OCI-LY1 (cell line): ENCODE measurements around the gene SLC6A9.

Source experiments
- H2AFZ ChIP-seq: fragments of 200-600 bp; sonication (generic), shearing (Covaris generic); 2 replicates; pipeline ENCODE4 v1.6.0; 2014; ENCODE audit warnings: antibody characterized with exemption, mild to moderate bottlenecking, low read length
- H3F3A ChIP-seq: fragments of 200-600 bp; sonication (generic), shearing (Covaris generic); 2 replicates; pipeline ENCODE4 v1.6.0; 2014; ENCODE audit warnings: mild to moderate bottlenecking, antibody characterized with exemption, low read length, moderate library complexity; ENCODE audit not compliant: insufficient read depth
- H3K27ac ChIP-seq: fragments of 200-600 bp; sonication (generic); 2 replicates; pipeline ENCODE4 v1.5.1; 2014; ENCODE audit warnings: low read length, mixed run types, mild to moderate bottlenecking, low read depth; ENCODE audit not compliant: poor library complexity, severe bottlenecking
- H3K27me3 ChIP-seq: fragments of 200-600 bp; sonication (generic); 2 replicates; pipeline ENCODE4 v1.6.0; 2014; ENCODE audit warnings: antibody characterized with exemption, mild to moderate bottlenecking, low read length, moderate library complexity; ENCODE audit not compliant: insufficient read depth
- H3K36me3 ChIP-seq: fragments of 200-600 bp; sonication (generic); 2 replicates; pipeline ENCODE4 v1.6.1; 2014; ENCODE audit warnings: mild to moderate bottlenecking, antibody characterized with exemption, low read length, moderate library complexity, mixed read lengths; ENCODE audit not compliant: insufficient read depth
- H3K4me1 ChIP-seq: fragments of 200-600 bp; sonication (generic); 2 replicates; pipeline ENCODE4 v1.5.1; 2014; ENCODE audit warnings: mild to moderate bottlenecking, low read length, moderate library complexity; ENCODE audit not compliant: insufficient read depth, severe bottlenecking
- H3K4me2 ChIP-seq: fragments of 200-600 bp; sonication (generic), shearing (Covaris generic); 2 replicates; pipeline ENCODE4 v1.6.1; 2014; ENCODE audit warnings: low read length
- H3K4me3 ChIP-seq: fragments of 200-600 bp; sonication (generic); 2 replicates; pipeline ENCODE4 v1.5.1; 2014; ENCODE audit warnings: low read length, low read depth, mild to moderate bottlenecking, mixed read lengths; ENCODE audit not compliant: poor library complexity, severe bottlenecking
- H3K79me2 ChIP-seq: fragments of 200-600 bp; shearing (Covaris generic); 2 replicates; pipeline ENCODE4 v1.6.1; 2016; ENCODE audit warnings: mixed run types, low read length, mixed read lengths; ENCODE audit not compliant: insufficient read depth
- H3K9ac ChIP-seq: fragments of 200-600 bp; sonication (generic), shearing (Covaris generic); 2 replicates; pipeline ENCODE4 v1.6.1; 2014; ENCODE audit warnings: mild to moderate bottlenecking, low read length, mixed read lengths
- H3K9me2 ChIP-seq: fragments of 200-600 bp; sonication (generic), shearing (Covaris generic); 2 replicates; pipeline ENCODE4 v1.6.1; 2014; ENCODE audit warnings: low read depth, mild to moderate bottlenecking, low read length, mixed read lengths
- H3K9me3 ChIP-seq: fragments of 200-600 bp; shearing (Covaris generic); 2 replicates; pipeline ENCODE4 v1.6.1; 2014; ENCODE audit warnings: low read length, mixed read lengths
- H4K20me1 ChIP-seq: fragments of 200-600 bp; sonication (generic), shearing (Covaris generic); 2 replicates; pipeline ENCODE4 v1.6.0; 2016; ENCODE audit warnings: mild to moderate bottlenecking, low read length; ENCODE audit not compliant: insufficient read depth
- EZH2 ChIP-seq: fragments of 200-600 bp; sonication (generic), shearing (Covaris generic); IDR thresholded peaks from 2 replicates; pipeline ENCODE4 v1.8.0; 2017; ENCODE audit warnings: borderline replicate concordance, mixed run types, mild to moderate bottlenecking, antibody characterized with exemption, low read length, moderate library complexity, mixed read lengths
- TF ChIP-seq, protein P1 (sequence below): fragments of 200-600 bp; sonication (generic), shearing (Covaris generic); IDR thresholded peaks from 2 replicates; pipeline ENCODE4 v1.5.1; 2017; ENCODE audit warnings: mild to moderate bottlenecking, antibody characterized with exemption, low read length, moderate library complexity, mixed read lengths

SLC6A9 gene

DNA sequence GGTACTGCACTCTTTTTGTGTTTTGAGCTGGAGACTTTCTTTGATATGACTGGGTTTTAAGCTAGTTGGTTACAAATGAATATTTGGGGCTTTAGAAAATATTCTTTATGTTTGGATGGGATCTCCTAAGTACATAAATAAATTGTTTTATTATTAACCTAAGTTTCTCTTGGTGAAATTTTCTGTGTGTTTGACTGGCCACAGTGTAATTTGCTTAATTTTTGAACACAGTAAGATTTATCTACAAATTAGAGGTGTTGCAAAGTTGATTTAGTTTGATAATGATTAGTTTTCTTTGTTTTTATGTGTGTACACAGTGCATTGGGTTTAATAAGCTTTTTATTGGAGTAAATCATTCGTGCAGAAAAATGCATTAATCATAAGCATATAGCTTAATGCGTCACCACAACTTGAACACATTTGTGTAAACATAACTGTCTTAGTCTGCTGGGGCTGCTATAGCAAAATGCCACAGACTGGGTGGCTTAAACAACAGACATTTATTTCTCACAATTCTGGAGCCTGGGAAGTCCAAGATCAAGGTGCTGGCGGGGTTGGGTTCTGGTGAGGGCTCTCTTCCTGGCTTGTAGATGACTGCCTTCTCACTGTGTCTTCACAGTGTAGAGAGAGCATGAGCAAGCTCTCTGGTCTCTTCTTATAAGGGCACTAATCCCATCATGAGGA, 17.4 kb upstream of the SLC6A9 start:
- H3K4me1 ChIP-seq, result no peaks in the 10 kb centered on the region

DNA sequence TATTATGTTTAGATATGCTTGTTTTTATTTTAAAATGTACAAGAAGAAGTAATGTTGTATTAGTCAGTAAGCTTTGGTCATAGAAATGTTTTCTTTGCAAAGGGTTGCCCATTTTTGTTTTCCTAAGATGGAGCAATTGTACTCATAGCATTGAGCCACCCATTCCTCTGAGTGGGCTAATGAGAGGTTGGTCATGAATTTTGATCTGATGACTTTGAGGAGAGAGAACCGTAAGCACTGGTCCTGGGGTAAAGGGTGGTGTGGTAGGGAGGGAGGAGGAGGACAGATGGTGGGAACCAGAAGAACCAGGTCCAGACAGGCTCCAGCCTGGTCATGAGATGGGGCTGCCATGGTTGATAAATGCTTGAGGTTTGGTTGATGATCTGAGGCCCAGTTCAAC, 15.9 kb upstream of the SLC6A9 start:
- H3K79me2 ChIP-seq, result no peaks in the 10 kb centered on the region
- no peak overlapping the region for H2AFZ ChIP-seq
- H3K9me3 ChIP-seq, result no peaks in the 10 kb centered on the region
- no peaks in the 10 kb centered on the region for H3K4me1 ChIP-seq
- no peak overlapping the region; the same call in 1 of the 2 replicates for H3K4me2 ChIP-seq
- H3K27ac ChIP-seq, result no peak overlapping the region
- no peaks in the 10 kb centered on the region for H3K36me3 ChIP-seq
- TF ChIP-seq EZH2, result no peak
- TF ChIP-seq, protein P1, sequence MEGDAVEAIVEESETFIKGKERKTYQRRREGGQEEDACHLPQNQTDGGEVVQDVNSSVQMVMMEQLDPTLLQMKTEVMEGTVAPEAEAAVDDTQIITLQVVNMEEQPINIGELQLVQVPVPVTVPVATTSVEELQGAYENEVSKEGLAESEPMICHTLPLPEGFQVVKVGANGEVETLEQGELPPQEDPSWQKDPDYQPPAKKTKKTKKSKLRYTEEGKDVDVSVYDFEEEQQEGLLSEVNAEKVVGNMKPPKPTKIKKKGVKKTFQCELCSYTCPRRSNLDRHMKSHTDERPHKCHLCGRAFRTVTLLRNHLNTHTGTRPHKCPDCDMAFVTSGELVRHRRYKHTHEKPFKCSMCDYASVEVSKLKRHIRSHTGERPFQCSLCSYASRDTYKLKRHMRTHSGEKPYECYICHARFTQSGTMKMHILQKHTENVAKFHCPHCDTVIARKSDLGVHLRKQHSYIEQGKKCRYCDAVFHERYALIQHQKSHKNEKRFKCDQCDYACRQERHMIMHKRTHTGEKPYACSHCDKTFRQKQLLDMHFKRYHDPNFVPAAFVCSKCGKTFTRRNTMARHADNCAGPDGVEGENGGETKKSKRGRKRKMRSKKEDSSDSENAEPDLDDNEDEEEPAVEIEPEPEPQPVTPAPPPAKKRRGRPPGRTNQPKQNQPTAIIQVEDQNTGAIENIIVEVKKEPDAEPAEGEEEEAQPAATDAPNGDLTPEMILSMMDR, result no peak
- no peaks in the 10 kb centered on the region for H3K9me2 ChIP-seq
- H3K4me3 ChIP-seq, result no peak overlapping the region
- H3K27me3 ChIP-seq, result no peaks in the 10 kb centered on the region
- no peaks in the 10 kb centered on the region for H4K20me1 ChIP-seq
- H3K9ac ChIP-seq, result no peak overlapping the region
- no peaks in the 10 kb centered on the region for H3F3A ChIP-seq

More for the DNA sequence above, 17.4 kb upstream of the SLC6A9 start:
- H3F3A ChIP-seq, result no peaks in the 10 kb centered on the region
- H3K36me3 ChIP-seq, result no peaks in the 10 kb centered on the region
- H3K4me2 ChIP-seq, result no peak overlapping the region
- no peaks in the 10 kb centered on the region for H3K79me2 ChIP-seq
- no peak overlapping the region for H3K4me3 ChIP-seq
- no peaks in the 10 kb centered on the region for H3K9me3 ChIP-seq
- no peak for TF ChIP-seq EZH2
- TF ChIP-seq, protein P1, result no peak
- no peaks in the 10 kb centered on the region for H3K27me3 ChIP-seq
- H3K9me2 ChIP-seq, result no peaks in the 10 kb centered on the region
- no peaks in the 10 kb centered on the region for H4K20me1 ChIP-seq
- no peak overlapping the region for H3K27ac ChIP-seq
- H3K9ac ChIP-seq, result no peak overlapping the region
- H2AFZ ChIP-seq, result no peak overlapping the region

DNA sequence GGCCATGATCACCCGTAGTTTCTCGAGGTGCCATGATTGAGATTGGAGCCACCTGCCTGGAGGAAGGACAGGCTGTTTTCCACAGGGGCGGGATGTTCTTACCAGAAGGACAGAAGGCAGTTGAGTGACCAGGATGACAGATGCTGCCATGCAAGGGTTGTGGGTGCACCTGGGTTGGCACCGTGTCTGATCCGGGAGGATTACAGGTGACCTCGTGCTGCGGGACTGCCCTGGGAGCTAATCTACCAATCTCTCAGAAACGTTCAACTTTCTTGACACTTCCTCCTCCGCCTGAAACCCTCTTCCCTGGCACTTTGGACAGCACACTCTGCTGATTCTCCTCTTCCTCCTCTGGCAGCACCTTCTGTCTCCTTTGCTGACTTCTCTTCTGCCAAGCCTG, 13.8 kb upstream of the SLC6A9 start:
- Histone ChIP-seq H3K4me3 (no peak overlapping the region), H3K79me2 (no peaks in the 10 kb centered on the region), H3K27ac (no peak overlapping the region), H2AFZ (no peak overlapping the region), H3K9me2 (no peaks in the 10 kb centered on the region), H3K36me3 (no peaks in the 10 kb centered on the region), H3K9me3 (no peaks in the 10 kb centered on the region), H3F3A (no peaks in the 10 kb centered on the region), H3K27me3 (no peaks in the 10 kb centered on the region), H3K4me2 (no peak overlapping the region), H3K9ac (no peak overlapping the region), H4K20me1 (no peaks in the 10 kb centered on the region), H3K4me1 (no peaks in the 10 kb centered on the region)
- TF ChIP-seq EZH2, result no peak
- TF ChIP-seq, protein P1, result no peak
